ENCODE results near the gene IGF2R. TPM values are rescaled to one million over a fixed set of nuclear protein-coding genes. Genes with fewer than 3 reads are reported as not detected.

IGF2R gene
- total RNA-seq, 4 donors from 2014 or later: 85.0 to 145 (median 103) TPM

- TF ChIP-seq, protein P1, sequence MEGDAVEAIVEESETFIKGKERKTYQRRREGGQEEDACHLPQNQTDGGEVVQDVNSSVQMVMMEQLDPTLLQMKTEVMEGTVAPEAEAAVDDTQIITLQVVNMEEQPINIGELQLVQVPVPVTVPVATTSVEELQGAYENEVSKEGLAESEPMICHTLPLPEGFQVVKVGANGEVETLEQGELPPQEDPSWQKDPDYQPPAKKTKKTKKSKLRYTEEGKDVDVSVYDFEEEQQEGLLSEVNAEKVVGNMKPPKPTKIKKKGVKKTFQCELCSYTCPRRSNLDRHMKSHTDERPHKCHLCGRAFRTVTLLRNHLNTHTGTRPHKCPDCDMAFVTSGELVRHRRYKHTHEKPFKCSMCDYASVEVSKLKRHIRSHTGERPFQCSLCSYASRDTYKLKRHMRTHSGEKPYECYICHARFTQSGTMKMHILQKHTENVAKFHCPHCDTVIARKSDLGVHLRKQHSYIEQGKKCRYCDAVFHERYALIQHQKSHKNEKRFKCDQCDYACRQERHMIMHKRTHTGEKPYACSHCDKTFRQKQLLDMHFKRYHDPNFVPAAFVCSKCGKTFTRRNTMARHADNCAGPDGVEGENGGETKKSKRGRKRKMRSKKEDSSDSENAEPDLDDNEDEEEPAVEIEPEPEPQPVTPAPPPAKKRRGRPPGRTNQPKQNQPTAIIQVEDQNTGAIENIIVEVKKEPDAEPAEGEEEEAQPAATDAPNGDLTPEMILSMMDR (IDR thresholded peaks at IDR 0.05; ENCODE audit: low read depth): no peak
These were observed 79.6 kb downstream of the IGF2R start for GRCh38 chr6:160048471-160048870.

DNA sequence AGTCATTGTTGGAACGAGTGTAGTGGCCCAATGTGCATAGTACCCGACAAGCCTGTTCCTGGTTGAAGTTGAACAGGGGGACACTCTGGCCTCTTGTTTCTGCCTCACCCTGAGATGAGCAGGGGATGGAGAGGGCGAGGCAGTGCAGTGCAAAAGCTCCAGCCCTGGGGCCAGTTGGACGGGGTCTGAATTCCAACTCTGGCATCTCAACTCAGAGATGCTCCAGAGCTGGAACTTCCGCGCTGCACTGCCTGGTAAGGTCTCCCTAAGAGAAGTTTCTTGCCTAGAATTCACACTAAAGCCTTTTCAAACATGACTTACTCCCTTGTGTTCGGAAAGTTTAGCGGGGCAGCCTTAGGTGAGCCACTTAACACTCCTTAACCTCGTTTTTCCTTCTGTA, 80.5 kb downstream of the IGF2R start:
- TF ChIP-seq, protein P1 (IDR thresholded peaks at IDR 0.05; ENCODE audit: low read depth): no peak

GRCh38 chr6:160050022-160050421, 81.1 kb downstream of the IGF2R start:
- TF ChIP-seq, protein P1 (IDR thresholded peaks at IDR 0.05; ENCODE audit: low read depth): no peak

GRCh38 chr6:160051390-160051789, 82.5 kb downstream of the IGF2R start:
- TF ChIP-seq, protein P1 (IDR thresholded peaks at IDR 0.05; ENCODE audit: low read depth): no peak

GRCh38 chr6:160054271-160054670, 85.4 kb downstream of the IGF2R start:
- TF ChIP-seq, protein P1 (IDR thresholded peaks at IDR 0.05; ENCODE audit: low read depth): no peak

GRCh38 chr6:160054913-160055312, 86.0 kb downstream of the IGF2R start:
- TF ChIP-seq, protein P1 (IDR thresholded peaks at IDR 0.05; ENCODE audit: low read depth): no peak

DNA sequence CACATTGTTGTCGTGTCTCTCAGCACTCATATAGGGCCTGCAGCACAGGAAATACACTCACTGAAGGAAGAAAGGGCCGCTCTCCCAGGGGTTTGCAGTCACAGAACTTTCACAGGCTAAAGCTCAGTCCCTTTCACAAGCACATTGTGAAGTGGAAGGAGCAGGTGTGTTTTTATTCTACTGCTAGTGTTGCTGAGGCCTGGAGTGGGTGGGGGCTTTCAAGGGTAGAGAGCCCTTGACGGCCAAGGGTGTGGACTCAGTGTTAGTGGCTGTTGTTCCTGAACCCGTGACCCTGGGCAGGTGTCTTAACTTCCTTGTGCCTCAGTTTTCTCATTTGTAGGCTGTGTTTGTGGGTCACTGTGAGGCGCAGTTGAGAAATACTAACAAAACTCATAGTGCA, 86.5 kb downstream of the IGF2R start:
- TF ChIP-seq, protein P1 (IDR thresholded peaks at IDR 0.05; ENCODE audit: low read depth): no peak
